ENCODE data around the gene DIAPH1.
"Not testable (repeated sequence)": the region's sequence is repeated elsewhere in the genome, so short reads cannot be mapped to it uniquely, and the experiment has no call there.

Gene DIAPH1

DNA sequence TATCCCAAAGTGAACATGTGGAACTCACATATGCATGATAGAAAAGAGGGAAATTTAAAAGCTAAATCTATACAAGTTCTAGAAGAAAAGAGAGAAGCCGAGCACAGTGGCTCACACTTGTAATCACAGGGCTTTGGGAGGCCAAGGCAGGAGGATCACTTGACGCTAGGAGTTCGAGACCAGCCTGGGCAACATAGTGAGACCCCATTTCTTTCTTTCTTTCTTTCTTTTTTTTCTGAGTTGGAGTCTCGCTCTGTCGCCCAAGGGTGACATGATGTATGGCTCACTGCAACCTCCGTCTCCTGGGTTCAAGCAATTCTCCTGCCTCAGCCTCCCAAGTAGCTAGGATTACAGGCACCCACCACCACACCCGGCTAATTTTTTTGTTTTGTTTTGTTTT is 8.9 kb downstream of the DIAPH1 start:
- DNase-seq (ENCODE audit: low spot score) = not testable (repeated sequence)

DNA sequence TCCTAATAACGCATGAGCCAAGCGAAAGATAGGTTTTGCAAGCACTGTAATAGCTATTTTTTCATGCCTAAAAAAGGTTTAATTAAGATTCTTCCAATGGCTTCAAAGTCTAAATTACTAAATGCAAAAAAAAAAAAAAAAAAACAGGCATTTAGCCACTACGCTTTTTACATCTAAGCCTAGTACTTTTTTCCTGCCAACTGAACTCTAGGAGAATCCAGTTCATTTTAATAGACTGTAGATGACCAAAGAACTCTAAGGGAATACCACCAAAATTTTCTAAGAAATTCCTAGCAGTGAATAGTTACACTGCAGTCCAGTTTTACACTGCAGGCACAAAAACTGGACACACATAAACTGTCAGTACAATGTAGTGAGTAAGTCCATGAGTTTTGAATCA is 9.8 kb downstream of the DIAPH1 start:
- no peak for DNase-seq (ENCODE audit: low spot score)

DNA sequence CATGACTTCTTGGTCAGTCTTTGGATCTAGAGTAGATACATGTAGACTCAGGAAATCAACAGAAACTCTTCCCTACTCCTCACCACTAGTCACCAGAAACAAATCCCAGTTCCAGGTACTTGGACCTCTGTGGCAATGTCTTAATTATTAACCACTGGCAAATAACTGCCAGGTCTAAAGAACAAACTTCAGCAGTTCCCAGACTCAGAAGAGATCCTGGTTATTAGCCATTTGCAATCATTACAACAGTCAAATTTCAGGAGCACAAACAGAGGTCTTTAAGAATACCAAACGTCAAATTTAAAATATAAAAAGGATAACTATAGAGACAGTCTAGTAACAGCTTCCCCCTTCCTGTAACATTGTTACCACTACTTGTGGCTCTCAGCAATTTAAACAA is 10.2 kb downstream of the DIAPH1 start:
- no peak for DNase-seq (ENCODE audit: low spot score)

DNA sequence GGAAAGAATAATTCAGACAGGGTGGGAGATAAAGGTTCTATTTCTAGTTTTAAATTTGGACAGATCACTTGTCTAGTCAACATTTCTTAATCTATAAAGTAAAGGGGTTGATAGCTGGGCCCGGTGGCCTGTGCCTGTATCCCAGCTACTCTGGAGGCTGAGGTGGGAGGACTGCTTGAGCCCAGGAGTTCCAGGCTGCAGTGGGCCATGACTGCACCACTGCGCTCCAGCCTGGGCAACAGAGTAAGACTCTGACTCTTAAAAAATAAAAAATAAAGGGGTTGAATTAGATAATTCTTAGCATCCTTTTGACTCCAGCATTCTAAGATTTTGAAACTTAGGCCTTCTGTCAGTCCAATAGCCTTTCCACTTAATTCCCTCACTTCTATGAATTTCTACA is 10.8 kb downstream of the DIAPH1 start:
- DNase-seq (ENCODE audit: low spot score) = no peak

DNA sequence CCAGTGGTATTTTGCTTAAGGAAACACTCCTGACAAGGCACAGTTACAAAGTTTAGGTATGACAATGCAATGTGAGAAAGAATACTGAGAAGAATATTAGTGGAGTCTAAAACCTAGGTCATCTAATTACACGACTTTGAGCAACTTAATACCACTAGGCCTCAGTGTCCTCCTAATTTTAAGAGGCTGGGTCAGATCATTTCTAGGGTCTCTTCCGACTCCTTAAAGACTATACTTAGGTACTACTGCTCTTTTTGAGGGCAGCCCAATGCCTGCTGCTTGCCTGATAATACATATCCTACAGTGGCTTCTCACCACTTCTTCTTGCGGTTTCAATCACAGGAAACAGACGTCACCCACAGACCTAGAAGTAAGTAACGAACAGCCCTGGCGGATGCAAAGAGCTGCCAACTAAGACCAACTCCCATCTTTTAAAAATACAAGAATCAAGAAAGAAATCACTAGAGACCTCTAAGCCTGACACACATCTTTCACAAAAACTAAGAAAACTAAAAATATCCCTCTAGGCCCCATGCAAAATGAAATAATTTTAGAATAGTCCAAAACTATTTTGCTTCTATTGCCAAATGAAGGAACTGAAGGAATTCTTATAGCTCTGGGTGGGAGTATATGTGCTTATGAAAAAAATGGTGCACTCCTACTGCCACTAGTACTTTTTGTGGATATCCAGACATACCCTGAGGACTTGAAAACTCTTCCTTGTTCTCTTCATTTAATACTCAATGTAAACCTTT is 13.1 kb downstream of the DIAPH1 start:
- DNase-seq (ENCODE audit: low spot score) = peak; percentile 21

DNA sequence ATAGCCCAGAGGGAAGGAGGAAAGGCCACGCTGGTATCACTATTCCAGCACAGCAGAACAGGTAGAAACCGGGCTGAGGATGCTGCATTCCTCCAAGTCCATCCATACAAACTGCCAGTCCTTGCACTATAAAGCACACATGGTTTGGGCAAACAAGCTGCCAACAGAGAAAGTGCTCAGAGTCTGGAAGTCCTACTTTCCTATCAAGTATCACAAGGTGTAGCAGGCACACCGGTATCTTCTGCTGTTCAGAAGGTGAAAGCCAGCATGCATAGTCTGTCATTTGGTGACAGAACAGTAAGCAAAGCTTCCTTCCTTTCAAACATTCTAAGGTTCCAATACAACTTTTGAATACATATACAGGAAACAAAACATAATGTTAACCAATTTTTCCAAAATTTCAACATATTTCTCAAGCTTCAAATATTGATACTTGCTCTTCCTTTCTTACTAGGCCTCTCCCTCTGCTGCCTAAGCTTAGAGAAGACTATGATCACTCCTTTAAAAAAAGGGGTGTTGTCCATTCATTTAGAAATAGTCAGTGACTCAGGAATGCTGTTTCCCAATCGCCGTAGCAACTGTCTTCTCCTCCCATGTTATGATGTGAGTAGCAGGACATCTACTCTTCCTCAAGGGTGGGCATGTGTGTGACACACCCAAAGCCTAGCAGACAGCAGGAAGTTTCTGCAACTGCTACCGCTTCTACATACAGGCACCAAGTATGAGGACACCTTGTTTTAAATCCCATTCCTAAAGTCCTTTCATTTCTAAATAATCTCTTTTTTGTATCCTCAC is 14.7 kb downstream of the DIAPH1 start:
- peak; percentile 91 for DNase-seq (ENCODE audit: low spot score)

DNA sequence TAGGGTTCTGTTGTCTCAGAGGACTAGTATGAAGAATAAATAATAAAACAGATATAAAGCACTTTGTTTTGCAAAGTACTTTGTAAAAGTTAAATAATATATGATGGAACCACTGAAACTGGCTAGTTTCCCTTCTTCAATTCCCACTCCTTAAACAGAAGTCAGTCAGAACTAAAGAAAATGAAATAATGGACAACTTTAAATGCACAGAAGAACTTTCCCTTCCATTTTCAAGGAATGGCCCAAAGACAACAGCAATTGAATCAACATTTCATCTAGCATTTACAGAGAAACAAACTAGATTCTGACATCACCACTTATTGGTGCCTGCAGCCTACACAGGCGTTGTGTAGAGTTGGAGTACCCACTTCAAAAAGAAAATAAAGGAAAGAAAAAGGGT is 16.2 kb downstream of the DIAPH1 start:
- DNase-seq (ENCODE audit: low spot score) = no peak

DNA sequence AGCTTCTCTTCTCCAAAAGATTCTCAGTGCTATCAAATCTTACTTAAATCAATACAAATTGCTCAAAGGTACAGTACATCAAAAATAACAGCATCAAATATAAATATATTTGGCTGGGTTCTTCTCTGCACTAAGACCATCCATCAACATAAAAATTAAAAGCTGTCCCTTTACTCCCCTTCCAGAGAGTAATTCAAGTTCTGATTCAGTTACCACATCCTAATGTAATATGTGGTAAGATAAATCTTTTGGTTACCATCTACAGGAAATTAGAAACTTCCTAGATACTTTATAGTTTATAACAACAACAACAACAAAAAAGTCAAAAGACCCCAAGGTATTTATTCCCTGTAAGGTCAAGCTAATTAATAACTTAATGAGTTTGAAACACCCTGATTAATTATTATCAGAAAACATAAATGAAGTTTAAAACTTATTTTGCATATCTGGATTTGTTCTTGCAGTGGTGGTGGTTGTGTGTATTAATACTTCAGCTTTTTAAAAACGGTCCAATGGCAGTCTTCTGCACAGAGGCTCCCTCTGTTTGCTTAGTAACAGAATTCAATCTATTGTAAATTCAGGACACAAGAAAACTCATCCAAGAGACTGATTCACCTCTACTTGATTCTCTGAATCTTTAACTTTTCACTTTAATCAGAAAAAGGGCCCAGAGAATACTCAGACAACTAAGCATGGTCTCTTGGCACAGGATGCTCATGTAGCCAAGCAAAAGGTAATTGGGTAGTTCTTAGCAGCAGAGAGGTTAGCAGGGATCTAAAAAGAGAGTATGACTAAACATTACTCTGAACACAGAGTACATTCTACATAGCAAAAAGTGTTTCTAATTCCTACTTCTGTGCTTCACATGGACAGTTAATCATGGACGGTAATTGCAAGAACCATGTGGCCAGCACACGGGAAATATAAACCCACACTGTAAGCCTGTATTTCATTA is 20.1 kb downstream of the DIAPH1 start:
- peak; percentile 40 for DNase-seq (ENCODE audit: low spot score)

DNA sequence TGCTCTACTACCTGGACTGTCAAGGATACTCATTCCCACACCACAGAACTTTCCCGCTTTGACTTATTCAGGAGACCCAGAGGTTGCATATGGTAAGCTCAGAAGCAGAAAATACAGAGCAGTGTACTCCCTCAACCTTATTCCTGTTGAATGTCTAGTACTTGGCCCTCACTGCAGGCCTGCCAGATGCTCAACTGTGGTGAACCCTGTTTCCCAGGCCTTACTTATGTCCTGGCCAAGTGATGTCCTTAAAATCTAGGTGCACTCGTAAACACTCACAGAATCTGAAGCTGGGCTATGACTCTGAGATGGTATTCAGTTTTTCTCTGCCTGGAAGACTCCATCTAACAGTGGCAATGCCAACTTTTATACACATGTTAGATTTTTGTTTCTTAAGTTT is 21.0 kb downstream of the DIAPH1 start:
- DNase-seq (ENCODE audit: low spot score) = no peak

DNA sequence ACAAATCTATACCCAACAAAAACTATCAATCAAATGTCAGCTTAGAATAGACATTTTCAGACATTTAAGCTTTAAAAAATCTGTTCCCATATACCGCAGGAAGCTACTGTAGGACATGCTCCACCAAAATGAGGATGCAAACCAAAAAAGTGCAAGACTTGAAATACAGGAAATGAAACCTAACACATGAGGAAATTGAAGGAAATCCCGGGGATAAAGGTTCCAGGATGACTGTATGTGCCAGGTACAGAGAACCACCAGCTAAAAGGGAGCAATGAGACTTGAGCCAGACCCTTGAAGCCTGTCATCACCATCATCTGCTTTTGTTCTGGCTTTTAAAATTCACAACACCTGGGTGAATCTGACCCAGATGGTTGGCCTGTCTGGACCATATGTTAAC is 21.4 kb downstream of the DIAPH1 start:
- no peak for DNase-seq (ENCODE audit: low spot score)

DNA sequence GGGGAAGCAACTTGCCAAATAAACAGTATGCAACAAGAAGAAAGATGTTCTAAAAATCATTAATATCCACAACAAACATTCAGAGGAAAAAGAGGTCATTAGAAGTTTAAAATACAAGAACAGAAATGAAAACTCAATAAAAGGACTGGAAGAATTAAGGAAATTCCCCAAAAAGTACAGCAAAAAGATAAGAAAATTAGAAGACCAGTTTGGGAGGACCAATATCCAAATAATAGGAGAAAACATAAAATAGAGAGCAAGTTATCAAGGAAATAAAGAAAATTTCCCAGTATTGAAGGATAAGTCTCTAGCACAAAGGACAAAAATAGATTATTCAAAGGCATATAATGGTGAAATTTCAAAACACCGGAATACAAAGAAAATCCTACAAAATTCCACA is 21.9 kb downstream of the DIAPH1 start:
- DNase-seq (ENCODE audit: low spot score) = no peak

DNA sequence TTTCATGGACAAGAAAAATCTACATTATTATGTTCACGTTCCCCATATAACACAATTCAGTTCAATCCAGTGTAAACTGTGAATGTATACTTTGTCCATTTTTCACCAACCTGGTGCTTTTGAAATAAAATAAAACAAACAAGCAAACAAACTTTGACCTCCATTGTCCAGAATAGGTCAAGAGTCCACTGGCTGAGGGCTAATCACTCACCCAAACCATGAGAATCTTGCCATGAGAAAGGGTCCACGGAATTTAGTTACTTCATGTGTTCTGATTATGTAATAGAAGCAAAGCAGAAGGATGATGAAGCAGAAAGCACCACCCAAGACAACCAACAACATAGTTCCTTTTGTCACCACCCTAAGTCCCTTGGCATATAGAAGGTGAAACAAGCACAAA is 28.7 kb downstream of the DIAPH1 start:
- no peak for DNase-seq (ENCODE audit: low spot score)

DNA sequence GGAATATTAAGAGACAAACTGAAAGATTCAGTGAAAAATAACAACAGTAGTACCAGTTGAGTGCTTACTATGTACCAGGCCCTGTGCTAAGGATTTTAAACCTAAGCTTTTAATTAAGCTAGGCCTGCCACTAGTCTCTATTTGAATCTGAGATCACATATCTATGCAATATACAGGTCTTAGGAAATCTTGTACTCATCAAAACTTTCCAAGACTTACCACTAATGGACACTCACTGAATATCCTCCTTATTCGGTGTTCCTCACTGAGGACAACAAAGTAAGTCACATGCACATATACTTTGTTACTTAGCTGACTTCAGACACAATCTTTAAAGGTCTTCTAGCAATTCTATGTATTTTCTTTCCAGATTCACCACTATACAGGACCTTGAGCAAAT is 32.6 kb downstream of the DIAPH1 start:
- no peak for DNase-seq (ENCODE audit: low spot score)

DNA sequence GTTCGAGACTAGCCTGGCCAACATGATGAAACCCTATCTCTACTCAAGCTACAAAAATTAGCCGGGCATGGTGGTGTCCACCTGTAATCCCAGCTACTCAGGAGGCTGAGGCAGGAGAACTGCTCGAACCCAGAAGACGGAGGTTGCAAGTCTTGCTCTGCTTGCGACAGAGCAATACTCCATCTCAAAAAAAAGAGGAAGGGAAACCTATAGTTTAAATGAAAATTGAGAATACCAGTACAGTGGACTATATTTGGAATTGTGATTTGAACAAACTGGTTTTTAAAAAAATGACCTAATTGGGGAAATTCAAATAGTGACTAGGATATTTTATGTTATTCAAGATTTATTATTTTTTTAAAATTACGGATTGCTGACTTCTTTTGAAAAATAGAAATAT is 33.2 kb downstream of the DIAPH1 start:
- DNase-seq (ENCODE audit: low spot score) = no peak

DNA sequence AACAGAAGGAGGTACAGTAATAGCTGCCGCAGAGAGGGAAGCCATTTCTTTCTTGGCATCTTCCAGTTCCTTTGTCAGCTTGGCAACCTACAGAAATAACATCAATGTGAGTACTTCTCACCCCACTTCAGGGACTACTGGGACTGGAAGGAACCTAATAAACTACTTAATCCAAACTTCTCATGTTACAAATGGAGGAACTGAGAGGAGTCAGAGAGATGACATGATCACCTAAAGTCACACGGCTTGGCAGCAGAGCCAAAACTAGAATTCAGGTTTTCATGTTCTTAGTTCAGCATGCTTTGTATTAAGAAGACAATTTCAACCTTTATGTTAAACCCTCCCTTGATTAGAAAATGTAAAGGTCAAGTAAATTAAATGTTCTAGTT is 44.7 kb downstream of the DIAPH1 start:
- DNase-seq (ENCODE audit: low spot score) = no peak

DNA sequence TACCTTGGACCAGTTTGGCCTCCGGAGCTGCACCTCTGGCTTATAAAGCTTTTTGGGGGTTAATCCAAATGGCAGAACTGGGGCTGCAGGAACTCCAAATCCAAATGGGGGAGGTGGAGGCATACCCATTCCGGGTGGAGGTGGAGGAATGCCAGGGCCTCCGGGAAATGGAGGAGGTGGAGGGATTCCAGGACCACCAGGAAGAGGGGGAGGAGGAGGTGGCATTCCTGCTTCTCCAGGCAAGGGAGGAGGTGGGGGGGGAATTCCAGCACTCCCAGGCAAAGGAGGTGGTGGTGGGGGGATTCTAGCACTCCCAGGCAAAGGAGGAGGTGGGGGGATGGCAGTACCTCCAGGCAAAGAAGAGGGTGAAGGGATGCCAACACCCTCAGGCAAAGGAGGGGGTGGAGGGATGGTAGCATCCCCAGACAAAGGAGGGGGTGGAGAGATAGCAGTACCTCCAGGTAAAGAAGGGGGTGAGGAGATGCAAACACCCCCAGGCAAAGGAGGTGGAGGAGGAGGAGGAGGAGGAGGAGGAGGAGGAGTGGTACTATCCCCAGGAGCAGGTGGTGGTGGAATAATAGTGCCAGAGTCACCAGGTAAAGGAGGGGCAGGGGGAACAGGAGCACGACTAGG is 45.2 kb downstream of the DIAPH1 start:
- no peak for DNase-seq (ENCODE audit: low spot score)

DNA sequence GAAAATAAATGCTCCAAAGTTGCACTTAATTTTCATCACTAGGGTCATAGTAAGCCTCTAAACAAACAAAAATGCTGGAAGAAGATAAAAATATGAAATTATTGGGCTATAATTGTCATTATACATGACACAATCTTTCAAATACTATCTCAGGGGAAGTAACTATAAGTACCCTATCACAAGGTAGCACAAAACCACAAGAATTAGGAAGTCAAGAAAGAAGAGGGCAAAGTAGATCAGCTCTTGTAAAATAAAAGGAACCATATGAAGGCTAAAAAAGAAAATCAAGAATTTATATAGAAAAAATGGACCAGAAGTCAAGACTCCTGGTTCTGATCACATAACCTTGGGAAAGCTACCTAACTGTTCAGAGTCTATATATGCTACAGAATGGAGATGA is 48.1 kb downstream of the DIAPH1 start:
- DNase-seq (ENCODE audit: low spot score) = no peak

DNA sequence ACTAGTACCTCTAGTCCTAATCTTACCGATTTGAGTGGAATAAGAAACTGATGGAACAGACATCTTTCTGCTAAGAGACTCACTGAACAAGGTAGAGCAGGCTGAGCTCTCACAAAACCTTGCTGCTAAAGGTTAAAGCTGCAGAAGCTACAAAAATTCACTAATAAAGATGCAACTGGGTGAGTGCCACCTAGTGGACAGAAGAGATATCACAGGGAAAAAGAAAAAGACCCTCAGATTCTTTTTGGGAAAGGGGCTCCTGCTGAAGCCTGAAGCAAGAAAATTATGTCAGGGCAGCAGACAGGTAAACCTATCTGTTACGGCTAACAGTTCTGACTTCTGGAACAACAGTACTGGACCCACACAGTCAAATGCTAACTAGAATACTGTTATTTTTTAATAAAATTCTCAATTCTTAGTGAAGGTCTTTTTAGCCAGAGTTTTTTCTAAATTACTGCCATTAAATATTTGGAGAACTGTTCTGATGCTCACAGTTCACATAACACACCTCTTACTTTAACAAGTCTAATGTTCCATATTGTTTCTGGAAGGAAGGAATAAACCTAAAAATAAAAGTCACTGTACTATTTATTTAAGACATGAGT is 51.2 kb downstream of the DIAPH1 start:
- DNase-seq (ENCODE audit: low spot score) = peak; percentile 24

DNA sequence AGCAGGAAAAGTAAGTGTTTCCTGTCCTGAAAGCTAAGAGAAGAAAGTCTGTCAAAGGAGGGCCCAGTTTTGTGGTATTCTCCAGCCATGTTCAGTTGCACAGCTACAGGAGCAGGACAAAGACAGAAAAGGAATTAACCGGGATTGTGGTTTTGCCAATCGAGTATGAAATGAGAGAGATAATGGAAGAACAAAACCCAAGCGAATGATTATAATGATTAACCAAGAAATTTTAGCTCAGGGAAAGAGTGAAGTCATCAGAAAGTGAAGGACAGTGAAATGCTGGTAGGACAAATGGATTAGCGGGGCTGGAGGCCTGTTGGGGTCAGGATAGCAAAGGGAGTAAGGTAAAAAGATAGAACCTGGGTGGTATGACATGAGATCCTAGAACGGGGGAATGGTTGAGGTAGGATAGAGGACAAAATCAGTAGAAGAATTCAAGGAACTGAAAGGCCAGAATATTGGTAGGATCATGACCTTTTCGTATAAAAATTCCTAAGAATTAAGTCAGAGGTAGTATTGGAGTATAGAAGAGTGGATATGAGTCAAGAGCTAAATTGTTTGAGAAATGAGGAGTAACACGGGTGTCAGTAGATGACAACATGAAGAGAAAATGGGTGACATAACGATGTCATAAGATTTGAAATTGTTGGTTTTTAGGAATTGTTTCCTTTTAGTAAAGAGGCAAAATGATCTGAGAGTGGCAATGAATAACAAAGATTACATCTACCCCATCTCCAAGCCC is 52.8 kb downstream of the DIAPH1 start:
- DNase-seq (ENCODE audit: low spot score) = no peak

DNA sequence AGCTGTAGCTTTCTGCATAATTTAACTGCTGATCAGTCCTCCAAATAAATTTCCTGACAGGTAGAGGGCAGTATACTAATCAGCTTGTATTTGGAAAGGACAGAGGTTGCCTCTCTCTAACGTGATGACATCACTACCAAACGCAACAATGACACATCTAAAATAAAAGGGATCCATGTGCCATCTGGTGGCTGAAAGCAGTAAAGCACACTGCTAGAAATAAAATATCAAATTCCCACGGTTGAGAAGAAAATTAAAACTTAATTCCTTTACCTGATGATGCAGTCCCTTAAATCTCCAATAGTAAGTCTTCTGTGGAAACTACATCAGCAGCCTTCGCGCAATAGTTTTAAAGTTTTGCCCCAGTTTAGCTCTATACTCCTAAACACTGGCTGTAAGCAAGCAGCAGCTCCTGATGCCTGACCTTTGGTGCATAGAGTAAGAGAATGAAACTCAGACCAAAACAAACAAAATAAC is 54.5 kb downstream of the DIAPH1 start:
- DNase-seq (ENCODE audit: low spot score) = peak; percentile 65
